Endothelial cell of umbilical vein (primary cell): ENCODE results near the gene LRSAM1.

ENCODE experiments used
- CTCF ChIP-seq, 2 donors: IDR thresholded peaks; 1 replicate in 1 of 2; 2 replicates in 1 of 2; pipeline ENCODE4 v1.5.1; 2011; ENCODE audit warnings: low read length in 2 of 2, mild to moderate bottlenecking in 2 of 2, moderate library complexity in 2 of 2, control low read depth in 1 of 2, inconsistent platforms in 1 of 2, low read depth in 1 of 2; ENCODE audit not compliant: insufficient read depth in 1 of 2; ENCODE audit errors: extremely low read depth in 1 of 2
- EZH2 ChIP-seq: IDR thresholded peaks from 2 replicates; pipeline ENCODE4 v1.6.1; 2012; ENCODE audit warnings: borderline replicate concordance, low read depth, mild to moderate bottlenecking, moderate library complexity, low read length, inconsistent platforms; ENCODE audit not compliant: severe bottlenecking
- FOS ChIP-seq: IDR thresholded peaks from 2 replicates; pipeline ENCODE4 v1.6.1; 2011; ENCODE audit warnings: mild to moderate bottlenecking, low read length, moderate library complexity, borderline replicate concordance; ENCODE audit not compliant: insufficient read depth
- GATA2 ChIP-seq: IDR thresholded peaks from 2 replicates; pipeline ENCODE4 v1.7.0; 2011; ENCODE audit warnings: low read depth, mild to moderate bottlenecking, moderate library complexity, mixed read lengths, low read length; ENCODE audit not compliant: insufficient read length, insufficient read depth
- JUN ChIP-seq: IDR thresholded peaks from 2 replicates; pipeline ENCODE4 v1.6.1; 2011; ENCODE audit warnings: borderline replicate concordance, low read depth; ENCODE audit not compliant: insufficient read length, insufficient read depth
- MAX ChIP-seq: IDR thresholded peaks from 2 replicates; pipeline ENCODE4 v1.6.1; 2011; ENCODE audit not compliant: insufficient read depth, insufficient read length
- MYC ChIP-seq: IDR thresholded peaks from one replicate; pipeline ENCODE4 v1.6.1; 2011; ENCODE audit warnings: mild to moderate bottlenecking, low read depth, low read length
- POLR2A ChIP-seq: IDR thresholded peaks from 2 replicates; pipeline ENCODE4 v1.6.1; 2012; ENCODE audit warnings: low read depth, mild to moderate bottlenecking, control low read depth, low read length
- POLR2AphosphoS5 ChIP-seq: IDR thresholded peaks from 2 replicates; pipeline ENCODE4 v1.6.1; 2012; ENCODE audit warnings: low read depth, mild to moderate bottlenecking, control low read depth, low read length, moderate library complexity; ENCODE audit not compliant: insufficient read depth

GRCh38 chr9:127406799-127407491 lies 44.4 kb upstream of the LRSAM1 start:
- TF ChIP-seq CTCF (IDR thresholded peaks at IDR 0.05; ENCODE audit: extremely low read depth in 1 of 2, insufficient read depth in 1 of 2, low read depth in 1 of 2, low read length in 2 of 2) (no peak), POLR2A (no peak), POLR2AphosphoS5 (no peak), EZH2 (no peak), MYC (no peak), FOS (no peak), MAX (no peak), JUN (no peak), GATA2 (no peak)
